ENCODE data around the gene MCOLN3. TPM values are rescaled to one million over a fixed set of nuclear protein-coding genes. Genes with fewer than 3 reads are reported as not detected.
"Not testable (repeated sequence)": the region's sequence is repeated elsewhere in the genome, so short reads cannot be mapped to it uniquely, and the experiment has no call there.

The MCOLN3 gene
- polyA plus RNA-seq, 3 donors, result 8.7 to 27.1 (median 11.3) TPM

- DNase-seq (ENCODE audit: extremely low read depth in 1 of 11, low read depth in 9 of 11, low spot score in 4 of 11), result no peak
Observed at GRCh38 chr1:85059563-85059962, 11.3 kb upstream of the MCOLN3 start.

DNA sequence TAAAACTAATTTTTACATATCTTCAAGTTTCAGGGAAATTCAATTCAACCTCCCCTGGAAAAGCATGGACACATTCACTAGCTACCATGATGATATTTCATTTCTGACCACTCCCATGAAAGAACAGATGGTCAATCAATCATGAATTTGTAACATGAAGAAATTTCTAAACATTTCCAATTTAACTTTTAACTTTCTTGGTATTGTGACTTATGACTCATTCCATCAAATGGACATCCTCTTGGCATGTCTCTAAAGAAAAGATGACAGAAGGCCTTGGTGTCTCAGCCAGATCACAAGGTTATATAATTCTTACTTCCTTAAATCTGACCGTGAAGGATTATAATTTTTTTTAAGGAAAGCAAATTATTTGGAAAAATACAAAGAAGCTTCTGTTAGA lies 10.5 kb upstream of the MCOLN3 start:
- no peak for DNase-seq (ENCODE audit: extremely low read depth in 1 of 11, low read depth in 9 of 11, low spot score in 4 of 11)

DNA sequence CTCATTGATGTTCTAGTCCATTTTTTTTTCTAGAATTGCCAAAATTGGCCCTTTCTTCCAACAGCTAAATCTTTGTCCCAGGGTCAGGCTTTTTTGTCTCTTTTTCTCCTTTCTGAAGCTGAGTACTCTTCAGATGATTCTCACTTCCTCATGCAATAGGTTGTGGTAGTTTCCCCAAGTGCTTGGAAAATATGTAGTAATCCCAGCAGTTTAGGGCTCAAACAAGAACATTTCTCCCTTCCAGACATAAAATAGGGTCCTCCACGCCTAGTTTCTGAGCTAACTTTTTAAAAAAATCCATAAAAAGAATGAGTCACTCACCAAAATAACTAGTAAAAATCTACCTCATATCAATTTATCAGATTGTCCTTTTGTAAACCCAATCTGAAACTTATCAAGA lies 10.0 kb upstream of the MCOLN3 start:
- DNase-seq (ENCODE audit: extremely low read depth in 1 of 11, low read depth in 9 of 11, low spot score in 4 of 11), result no peak

DNA sequence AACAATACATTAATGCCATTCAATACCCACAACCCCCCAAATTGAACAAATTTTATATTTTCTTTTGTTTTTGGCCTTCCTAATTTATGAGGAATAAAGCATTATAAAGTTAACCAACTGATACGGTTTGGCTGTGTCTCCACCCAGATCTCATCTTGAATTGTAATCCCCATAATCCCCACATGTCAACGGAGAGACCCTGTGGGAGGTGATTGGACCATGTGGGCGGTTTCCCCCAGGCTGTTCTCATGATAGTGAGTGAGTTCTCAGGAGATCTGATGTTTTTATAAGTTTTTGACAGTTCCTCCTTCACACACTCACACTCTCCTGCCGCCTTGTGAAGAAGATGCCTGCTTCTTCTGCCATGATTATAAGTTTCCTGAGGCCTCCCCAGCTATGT lies 6.4 kb upstream of the MCOLN3 start:
- DNase-seq (ENCODE audit: extremely low read depth in 1 of 11, low read depth in 9 of 11, low spot score in 4 of 11), result no peak

GRCh38 chr1:85049735-85050166 lies 1.5 kb upstream of the MCOLN3 start:
- DNase-seq (ENCODE audit: extremely low read depth in 1 of 11, low read depth in 9 of 11, low spot score in 4 of 11), result peak in 1 of 11 donors; percentile 11

DNA sequence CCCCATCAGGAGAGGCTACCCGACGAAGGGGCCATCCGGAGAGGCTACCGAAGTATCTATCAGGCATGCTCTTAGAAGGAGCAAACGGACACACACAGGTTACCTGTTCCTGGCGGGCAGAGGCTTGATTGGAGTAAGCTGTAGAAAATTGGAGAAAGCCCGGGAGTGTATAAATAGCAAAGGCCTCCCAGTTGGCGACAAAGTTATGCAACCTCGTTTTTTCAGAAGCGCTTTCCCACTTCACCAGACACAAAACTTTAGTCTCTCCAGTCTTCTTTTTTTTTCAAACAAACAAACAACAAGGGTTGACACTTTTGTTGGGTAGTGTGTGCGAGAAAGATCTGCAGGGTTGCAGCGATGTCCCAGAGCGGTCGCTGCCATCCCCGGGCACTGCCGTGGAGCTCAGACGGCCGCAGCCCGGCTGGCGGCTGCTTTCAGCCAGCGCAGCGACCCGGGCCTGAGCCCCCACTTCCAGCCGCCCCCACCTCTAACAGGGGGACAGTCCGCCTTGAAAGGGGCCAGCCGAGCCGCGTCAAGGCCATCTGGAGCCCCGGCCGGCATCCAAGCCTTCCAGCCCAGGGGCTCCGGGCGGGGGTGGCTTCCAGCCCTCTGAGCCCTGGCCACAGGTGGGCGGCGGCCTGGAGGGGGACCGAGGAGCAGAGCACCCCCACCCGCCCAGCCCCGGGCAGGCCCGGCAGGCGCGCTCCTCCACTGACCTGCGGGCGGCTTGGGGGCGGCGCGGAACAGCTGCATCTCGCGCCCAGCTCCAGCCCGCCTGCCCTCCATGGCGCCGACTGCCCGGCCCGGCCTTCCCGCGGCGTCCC lies 616 bp downstream of the MCOLN3 start:
- peak in 2 of 11 donors; percentile 9 to 18 for DNase-seq (ENCODE audit: extremely low read depth in 1 of 11, low read depth in 9 of 11, low spot score in 4 of 11)

DNA sequence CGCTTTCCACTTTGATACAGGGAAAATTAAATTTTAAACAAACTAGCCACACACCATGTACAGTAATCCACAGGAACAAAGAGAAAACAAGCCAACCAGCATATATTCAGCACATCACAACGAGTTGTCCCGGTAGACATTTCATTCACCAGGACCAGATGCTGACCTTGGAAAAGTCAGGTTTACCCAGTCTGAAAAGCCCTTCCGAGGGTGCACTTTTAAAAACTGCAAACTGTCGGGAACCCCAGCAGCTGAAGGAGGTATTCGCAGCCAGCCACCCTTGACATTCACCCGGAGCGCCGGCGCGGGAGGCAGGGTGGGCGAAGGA lies 1.2 kb downstream of the MCOLN3 start:
- no peak for DNase-seq (ENCODE audit: extremely low read depth in 1 of 11, low read depth in 9 of 11, low spot score in 4 of 11)

- DNase-seq (ENCODE audit: extremely low read depth in 1 of 11, low read depth in 9 of 11, low spot score in 4 of 11), result no peak
Observed at GRCh38 chr1:85042413-85042812, 5.9 kb downstream of the MCOLN3 start.

DNA sequence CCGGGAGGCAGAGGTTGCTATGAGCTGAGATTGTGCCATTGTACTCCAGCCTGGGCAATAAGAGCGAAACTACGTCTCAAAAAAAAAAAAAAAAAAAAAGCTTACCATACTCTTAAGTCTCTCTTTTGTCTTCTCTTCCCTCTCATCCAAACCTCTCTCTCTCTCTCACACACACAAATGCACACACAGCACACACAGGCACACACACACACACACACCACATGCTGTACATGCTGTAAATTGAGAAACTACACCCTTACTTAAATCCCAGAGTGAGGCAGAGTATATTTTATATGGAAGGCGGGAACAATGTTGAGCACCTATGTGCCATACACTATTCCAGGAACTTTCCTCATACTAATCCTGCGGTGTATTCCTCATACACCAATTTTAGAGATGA lies 6.5 kb downstream of the MCOLN3 start:
- no peak for DNase-seq (ENCODE audit: extremely low read depth in 1 of 11, low read depth in 9 of 11, low spot score in 4 of 11)

DNA sequence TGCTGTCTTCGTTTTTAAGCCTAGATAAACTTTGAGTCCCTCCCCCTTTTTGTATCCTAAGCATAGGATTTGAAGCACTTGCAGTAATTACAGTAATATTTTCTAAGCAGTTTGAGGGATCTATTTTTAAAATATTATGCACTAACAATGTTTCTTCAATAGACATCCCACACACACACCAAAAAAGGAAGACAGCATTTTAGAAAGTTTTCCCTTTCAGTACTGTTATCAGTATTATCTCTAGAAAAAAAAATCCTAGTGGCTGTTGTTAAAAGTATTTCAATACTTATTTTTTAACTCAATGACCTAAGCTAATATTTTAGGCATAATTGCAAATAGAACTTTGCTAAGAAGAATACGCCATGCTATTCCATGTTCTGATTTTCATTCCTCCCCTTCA lies 15.1 kb downstream of the MCOLN3 start:
- DNase-seq (ENCODE audit: extremely low read depth in 1 of 11, low read depth in 9 of 11, low spot score in 4 of 11), result no peak

DNA sequence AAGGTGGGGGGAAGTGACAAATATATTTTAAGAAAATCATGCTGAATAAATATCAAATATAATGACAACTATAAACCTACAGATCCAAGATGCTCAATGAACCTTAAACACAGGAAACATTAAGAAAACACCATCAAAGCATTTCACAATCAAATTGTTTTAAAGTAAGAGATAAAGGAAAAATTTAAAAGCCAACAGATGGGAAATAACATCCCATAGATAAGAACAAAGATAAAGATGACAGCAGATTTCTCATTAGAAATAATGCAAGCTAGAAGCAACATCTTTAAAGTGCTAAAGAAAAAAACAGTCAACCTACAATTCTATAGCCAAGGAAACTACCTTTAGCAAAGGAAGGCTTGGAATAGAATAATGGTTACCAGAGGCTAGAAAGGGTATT lies 17.8 kb downstream of the MCOLN3 start:
- no peak for DNase-seq (ENCODE audit: extremely low read depth in 1 of 11, low read depth in 9 of 11, low spot score in 4 of 11)

DNA sequence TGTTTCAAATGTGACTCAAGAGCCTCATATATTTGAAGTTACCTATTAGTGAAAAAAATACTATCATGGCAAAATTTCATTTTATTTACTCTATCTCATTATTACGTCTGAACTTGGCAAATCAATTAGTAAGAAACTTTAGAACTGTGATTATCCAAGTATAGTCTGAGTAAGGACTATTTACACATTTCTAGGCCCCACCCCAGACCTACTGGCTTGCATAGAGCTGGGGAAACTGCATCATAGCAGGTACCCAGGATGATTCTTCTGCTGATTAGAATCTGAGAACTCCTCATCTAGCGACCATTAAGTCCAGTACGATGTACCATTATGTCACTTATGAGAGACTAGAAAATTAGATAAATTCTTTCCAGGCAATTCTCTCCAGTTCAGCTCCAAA lies 20.1 kb downstream of the MCOLN3 start:
- DNase-seq (ENCODE audit: extremely low read depth in 1 of 11, low read depth in 9 of 11, low spot score in 4 of 11), result no peak

- no peak for DNase-seq (ENCODE audit: extremely low read depth in 1 of 11, low read depth in 9 of 11, low spot score in 4 of 11)
Observed at GRCh38 chr1:85027242-85027983, 20.9 kb downstream of the MCOLN3 start.

GRCh38 chr1:85025940-85026339 lies 22.4 kb downstream of the MCOLN3 start:
- no peak for DNase-seq (ENCODE audit: extremely low read depth in 1 of 11, low read depth in 9 of 11, low spot score in 4 of 11)

GRCh38 chr1:85024736-85025135 lies 23.6 kb downstream of the MCOLN3 start:
- DNase-seq (ENCODE audit: extremely low read depth in 1 of 11, low read depth in 9 of 11, low spot score in 4 of 11), result no peak

DNA sequence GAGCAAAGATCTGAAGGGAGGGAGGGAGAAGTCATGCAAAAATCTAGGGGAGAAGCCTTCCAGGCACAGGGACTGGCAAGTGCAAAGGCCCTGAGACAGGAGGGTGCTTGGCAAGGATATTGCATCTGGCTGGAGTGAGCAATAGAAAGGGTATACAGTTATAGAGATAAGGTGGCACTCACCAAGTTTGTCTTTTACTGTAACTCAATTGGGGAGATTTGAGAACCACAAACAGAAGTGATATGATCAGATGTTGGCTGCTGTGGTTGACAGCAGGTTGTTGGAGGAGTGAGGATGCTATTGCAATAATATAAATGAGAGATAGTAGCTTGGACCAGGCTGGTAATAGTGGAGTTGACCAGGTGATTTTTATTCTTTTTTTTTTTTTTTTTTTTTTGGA lies 25.6 kb downstream of the MCOLN3 start:
- no peak for DNase-seq (ENCODE audit: extremely low read depth in 1 of 11, low read depth in 9 of 11, low spot score in 4 of 11)

DNA sequence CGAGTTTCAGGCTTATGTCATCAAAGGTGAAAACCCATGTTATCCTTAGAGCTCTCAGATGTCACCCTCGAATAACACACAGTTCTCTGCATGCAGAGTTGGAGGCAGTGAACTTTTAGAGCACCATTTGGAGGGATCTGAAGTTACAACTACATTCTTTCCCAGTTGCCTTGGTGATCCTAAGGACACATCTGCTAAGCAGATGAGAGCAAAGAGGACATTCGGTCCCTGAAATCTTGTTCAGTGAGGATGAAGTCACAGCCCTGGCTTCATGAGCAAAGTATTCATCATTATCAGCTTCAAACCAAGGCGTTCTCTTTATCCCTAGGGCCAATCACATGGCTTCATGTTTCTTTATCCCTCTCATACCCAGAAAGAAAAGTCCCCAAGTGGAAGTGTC lies 28.3 kb downstream of the MCOLN3 start:
- no peak for DNase-seq (ENCODE audit: extremely low read depth in 1 of 11, low read depth in 9 of 11, low spot score in 4 of 11)

GRCh38 chr1:85015826-85016225 lies 32.5 kb downstream of the MCOLN3 start:
- DNase-seq (ENCODE audit: extremely low read depth in 1 of 11, low read depth in 9 of 11, low spot score in 4 of 11), result no peak

GRCh38 chr1:85005641-85006040 lies 42.7 kb downstream of the MCOLN3 start:
- not testable (repeated sequence) for DNase-seq (ENCODE audit: extremely low read depth in 1 of 11, low read depth in 9 of 11, low spot score in 4 of 11)

GRCh38 chr1:85001742-85002141 lies 46.6 kb downstream of the MCOLN3 start:
- DNase-seq (ENCODE audit: extremely low read depth in 1 of 11, low read depth in 9 of 11, low spot score in 4 of 11), result no peak

Data from renal cortex interstitium (tissue), 11 donors.